ENCODE data around the gene GPR149. TPM values are rescaled to one million over a fixed set of nuclear protein-coding genes. Genes with fewer than 3 reads are reported as not detected.

GPR149 gene
- total RNA-seq, 1 experiment from 2014 or later, result not detected

- Histone ChIP-seq H3K9me3 (ENCODE audit: control insufficient read depth in 1 of 2, insufficient read depth in 1 of 2, low read depth in 1 of 2, low read length in 2 of 2) (no peaks in the 10 kb centered on the region), H4K20me1 (ENCODE audit: insufficient read depth) (peaks cover 12% of the 10 kb centered on the region), H3K4me2 (ENCODE audit: low read length) (no peak overlapping the region), H3K79me2 (ENCODE audit: insufficient read depth, low read length) (peaks cover 55% of the 10 kb centered on the region), H3K9me2 (ENCODE audit: insufficient read depth) (no peaks in the 10 kb centered on the region), H3K9ac (ENCODE audit: low read length) (no peak overlapping the region), H3K4me1 (ENCODE audit: control insufficient read depth in 1 of 2, insufficient read depth in 2 of 2, low read length in 2 of 2) (no peaks in the 10 kb centered on the region), H3K27ac (ENCODE audit: low read depth, low read length) (no peak overlapping the region), H3K4me3 (replicated peaks in 1 of 2; ENCODE audit: low read depth in 1 of 2, low read length in 2 of 2) (no peak overlapping the region), H3K27me3 (ENCODE audit: insufficient read depth, low read length) (no peaks in the 10 kb centered on the region), H3K36me3 (ENCODE audit: control insufficient read depth in 1 of 2, insufficient read depth in 2 of 2, low read length in 2 of 2) (peaks cover 36 to 47% of the 10 kb centered on the region in 2 experiments), H2AFZ (ENCODE audit: low read depth, low read length, poor library complexity, severe bottlenecking) (no peak overlapping the region)
- ChIA-PET CTCF (no interaction called here), RAD21 (ENCODE audit: low non-redundant PET in 1 of 2, low total read pairs in 2 of 2, uncharacterized antibody in 2 of 2, unreplicated experiment in 2 of 2) (no interaction called here), POLR2A (no interaction called here)
- intact Hi-C loops (cut with micrococcal nuclease), result no loop called here
- BruUV-seq (replicated peaks), result no TSS peak
- no peak for DNase-seq (ENCODE audit: low read depth, low spot score)
- no peak for ATAC-seq
- TF ChIP-seq, protein P1, sequence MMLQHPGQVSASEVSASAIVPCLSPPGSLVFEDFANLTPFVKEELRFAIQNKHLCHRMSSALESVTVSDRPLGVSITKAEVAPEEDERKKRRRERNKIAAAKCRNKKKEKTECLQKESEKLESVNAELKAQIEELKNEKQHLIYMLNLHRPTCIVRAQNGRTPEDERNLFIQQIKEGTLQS (IDR thresholded peaks at IDR 0.05), result no peak
- TF ChIP-seq SP1 (IDR thresholded peaks at IDR 0.05; ENCODE audit: low read depth) (no peak), RAD21 (IDR thresholded peaks at IDR 0.05; ENCODE audit: low read depth) (no peak), FOSL1 (IDR thresholded peaks at IDR 0.05; ENCODE audit: low read depth) (no peak), EGR1 (IDR thresholded peaks at IDR 0.05; ENCODE audit: low read depth) (no peak), SIN3A (IDR thresholded peaks at IDR 0.05; ENCODE audit: low read depth) (no peak), POLR2AphosphoS5 (IDR thresholded peaks at IDR 0.05; ENCODE audit: low read depth, low read length) (no peak), MAX (IDR thresholded peaks at IDR 0.05) (no peak), JUND (IDR thresholded peaks at IDR 0.05) (no peak), CBX3 (IDR thresholded peaks at IDR 0.05; ENCODE audit: low read depth) (no peak), CTCF (IDR thresholded peaks at IDR 0.05 in 2 of 3, conservative IDR thresholded peaks at IDR 0.05 in 1 of 3; ENCODE audit: borderline replicate concordance in 1 of 3, insufficient read depth in 1 of 3, low read depth in 2 of 3, low read length in 2 of 3) (no peak), REST (IDR thresholded peaks at IDR 0.05; ENCODE audit: low read depth) (no peak), POLR2A (IDR thresholded peaks at IDR 0.05; ENCODE audit: borderline replicate concordance, extremely low read depth, insufficient read depth, insufficient read length) (no peak), ZFX (IDR thresholded peaks at IDR 0.05) (no peak), SRF (IDR thresholded peaks at IDR 0.05; ENCODE audit: low read depth) (no peak), YY1 (IDR thresholded peaks at IDR 0.05; ENCODE audit: extremely low read depth, insufficient replicate concordance, low read depth, low read length) (no peak), CEBPB (IDR thresholded peaks at IDR 0.05; ENCODE audit: low read depth) (no peak), ZNF274 (IDR thresholded peaks at IDR 0.05; ENCODE audit: low read depth, low read length) (no peak), EZH2phosphoT487 (IDR thresholded peaks at IDR 0.05; ENCODE audit: borderline replicate concordance) (no peak)
- TF ChIP-seq, protein P2, sequence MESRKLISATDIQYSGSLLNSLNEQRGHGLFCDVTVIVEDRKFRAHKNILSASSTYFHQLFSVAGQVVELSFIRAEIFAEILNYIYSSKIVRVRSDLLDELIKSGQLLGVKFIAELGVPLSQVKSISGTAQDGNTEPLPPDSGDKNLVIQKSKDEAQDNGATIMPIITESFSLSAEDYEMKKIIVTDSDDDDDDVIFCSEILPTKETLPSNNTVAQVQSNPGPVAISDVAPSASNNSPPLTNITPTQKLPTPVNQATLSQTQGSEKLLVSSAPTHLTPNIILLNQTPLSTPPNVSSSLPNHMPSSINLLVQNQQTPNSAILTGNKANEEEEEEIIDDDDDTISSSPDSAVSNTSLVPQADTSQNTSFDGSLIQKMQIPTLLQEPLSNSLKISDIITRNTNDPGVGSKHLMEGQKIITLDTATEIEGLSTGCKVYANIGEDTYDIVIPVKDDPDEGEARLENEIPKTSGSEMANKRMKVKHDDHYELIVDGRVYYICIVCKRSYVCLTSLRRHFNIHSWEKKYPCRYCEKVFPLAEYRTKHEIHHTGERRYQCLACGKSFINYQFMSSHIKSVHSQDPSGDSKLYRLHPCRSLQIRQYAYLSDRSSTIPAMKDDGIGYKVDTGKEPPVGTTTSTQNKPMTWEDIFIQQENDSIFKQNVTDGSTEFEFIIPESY (IDR thresholded peaks at IDR 0.05; ENCODE audit: extremely low read depth, insufficient replicate concordance, low read length), result no peak
Observed at GRCh38 chr3:154307363-154307762, 122.6 kb downstream of the GPR149 start.
